Vagina (tissue), 2 donors: ENCODE results near the gene CCDC154.

Source experiments
- CTCF ChIP-seq, 3 experiments: fragments of 450-650 bp in 2 of 3; fragments of 200-600 bp in 1 of 3; sonication (generic) in 1 of 3; IDR thresholded peaks; one replicate each; pipeline ENCODE4 v1.5.1; 2017 to 2019; ENCODE audit warnings: antibody characterized with exemption in 3 of 3, mild to moderate bottlenecking in 2 of 3, moderate library complexity in 2 of 3
- POLR2A ChIP-seq, 2 donors: fragments of 450-650 bp; IDR thresholded peaks; one replicate each; pipeline ENCODE4 v1.6.1; 2017; ENCODE audit warnings: antibody characterized with exemption in 2 of 2, mild to moderate bottlenecking in 2 of 2, moderate library complexity in 2 of 2
- POLR2AphosphoS5 ChIP-seq, 2 donors: sonication (generic); formaldehyde crosslinking; IDR thresholded peaks; one replicate each; pipeline ENCODE4 v1.9.0; 2017; ENCODE audit warnings: antibody characterized with exemption in 2 of 2, mild to moderate bottlenecking in 2 of 2, low read depth in 1 of 2; ENCODE audit not compliant: insufficient read depth in 1 of 2

- TF ChIP-seq CTCF (IDR thresholded peaks at IDR 0.05) (no peak), POLR2A (IDR thresholded peaks at IDR 0.05) (no peak), POLR2AphosphoS5 (IDR thresholded peaks at IDR 0.05; ENCODE audit: insufficient read depth in 1 of 2, low read depth in 1 of 2) (no peak)
These were observed 11.7 kb downstream of the CCDC154 start for GRCh38 chr16:1432388-1433262.
